Muscle of back (tissue), 10 donors: ENCODE data around the gene HSD17B12. TPM values are rescaled to one million over a fixed set of nuclear protein-coding genes. Genes with fewer than 3 reads are reported as not detected.

ENCODE experiments used
- polyA plus RNA-seq, 10 donors: library from polyadenylated mRNA; unstranded; fragments of 120-200 nt; gene quantifications; one replicate each; pipeline ENCODE4 v1.2.1, GENCODE V29; 2013; ENCODE audit not compliant: insufficient read length in 10 of 10

Gene HSD17B12
- polyA plus RNA-seq, 10 donors: 28.9 to 44.3 (median 38.0) TPM

Other genes with a start within 250 kb of the HSD17B12 start
- 10 to 100 TPM; 19.0 to 24.7 (median 21.8) TPM for gene ALKBH3, start 200.1 kb downstream of the HSD17B12 start, polyA plus RNA-seq